ENCODE measurements around the gene OMP. TPM values are rescaled to one million over a fixed set of nuclear protein-coding genes. Genes with fewer than 3 reads are reported as not detected.

The OMP gene
- total RNA-seq, 1 donor from 2014 or later: 1.3 TPM

- Histone ChIP-seq H2AFZ (ENCODE audit: low read depth, low read length) (no peak overlapping the region), H3K9ac (ENCODE audit: low read length) (no peak overlapping the region), H3K9me3 (ENCODE audit: insufficient read depth, low read depth, low read length) (no peaks in the 10 kb centered on the region), H3K79me2 (ENCODE audit: insufficient read depth, low read length) (no peaks in the 10 kb centered on the region), H4K20me1 (ENCODE audit: insufficient read depth, low read length) (no peaks in the 10 kb centered on the region), H3K36me3 (ENCODE audit: insufficient read depth, low read length) (no peaks in the 10 kb centered on the region), H3K27ac (ENCODE audit: low read depth, low read length) (no peak overlapping the region), H3K27me3 (ENCODE audit: insufficient read depth, low read length) (peaks cover 7% of the 10 kb centered on the region), H3K4me3 (ENCODE audit: insufficient read depth, low read depth, low read length) (no peak overlapping the region), H3K4me2 (ENCODE audit: low read length) (no peak overlapping the region), H3K4me1 (ENCODE audit: insufficient read depth, low read length) (peaks cover 8% of the 10 kb centered on the region)
- Mint-ChIP-seq H3K27ac (ENCODE audit: unreplicated experiment) (no peak overlapping the region), H3K9me3 (ENCODE audit: unreplicated experiment) (no peaks in the 10 kb centered on the region), H3K27me3 (ENCODE audit: low read depth, unreplicated experiment) (peaks cover 65% of the 10 kb centered on the region), H3K4me3 (ENCODE audit: unreplicated experiment) (no peak overlapping the region), H3K36me3 (ENCODE audit: low read depth, unreplicated experiment) (no peaks in the 10 kb centered on the region), H3K4me1 (ENCODE audit: low read depth, unreplicated experiment) (peaks cover 4% of the 10 kb centered on the region)
- FAIRE-seq: no peak
- TF ChIP-seq, protein P1, sequence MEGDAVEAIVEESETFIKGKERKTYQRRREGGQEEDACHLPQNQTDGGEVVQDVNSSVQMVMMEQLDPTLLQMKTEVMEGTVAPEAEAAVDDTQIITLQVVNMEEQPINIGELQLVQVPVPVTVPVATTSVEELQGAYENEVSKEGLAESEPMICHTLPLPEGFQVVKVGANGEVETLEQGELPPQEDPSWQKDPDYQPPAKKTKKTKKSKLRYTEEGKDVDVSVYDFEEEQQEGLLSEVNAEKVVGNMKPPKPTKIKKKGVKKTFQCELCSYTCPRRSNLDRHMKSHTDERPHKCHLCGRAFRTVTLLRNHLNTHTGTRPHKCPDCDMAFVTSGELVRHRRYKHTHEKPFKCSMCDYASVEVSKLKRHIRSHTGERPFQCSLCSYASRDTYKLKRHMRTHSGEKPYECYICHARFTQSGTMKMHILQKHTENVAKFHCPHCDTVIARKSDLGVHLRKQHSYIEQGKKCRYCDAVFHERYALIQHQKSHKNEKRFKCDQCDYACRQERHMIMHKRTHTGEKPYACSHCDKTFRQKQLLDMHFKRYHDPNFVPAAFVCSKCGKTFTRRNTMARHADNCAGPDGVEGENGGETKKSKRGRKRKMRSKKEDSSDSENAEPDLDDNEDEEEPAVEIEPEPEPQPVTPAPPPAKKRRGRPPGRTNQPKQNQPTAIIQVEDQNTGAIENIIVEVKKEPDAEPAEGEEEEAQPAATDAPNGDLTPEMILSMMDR (IDR thresholded peaks at IDR 0.05; ENCODE audit: insufficient read depth, low read depth, low read length): no peak
- TF ChIP-seq EZH2 (IDR thresholded peaks at IDR 0.05; ENCODE audit: insufficient read depth, low read length): no peak
- DNase-seq (ENCODE audit: low read depth): no peak
Measured at GRCh38 chr11:77146261-77147035, 43.8 kb downstream of the OMP start.

DNA sequence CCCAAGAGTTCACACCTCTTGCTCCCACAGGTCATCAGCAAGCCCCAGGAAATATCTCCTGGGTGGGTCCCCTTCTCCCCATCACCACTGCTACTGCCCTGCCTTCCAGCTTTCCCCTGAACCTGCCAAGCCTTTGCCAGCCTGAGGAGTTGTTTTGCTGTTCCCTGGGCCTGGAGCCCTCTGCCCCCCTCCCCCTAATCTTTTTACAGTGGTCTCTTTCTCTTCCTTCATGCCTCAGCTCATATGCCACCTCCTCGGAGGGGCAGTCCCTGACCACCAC is 44.3 kb downstream of the OMP start:
- Mint-ChIP-seq H3K9me3 (ENCODE audit: unreplicated experiment) (no peaks in the 10 kb centered on the region), H3K4me3 (ENCODE audit: unreplicated experiment) (no peak overlapping the region), H3K36me3 (ENCODE audit: low read depth, unreplicated experiment) (no peaks in the 10 kb centered on the region), H3K27me3 (ENCODE audit: low read depth, unreplicated experiment) (peaks cover 69% of the 10 kb centered on the region), H3K4me1 (ENCODE audit: low read depth, unreplicated experiment) (peaks cover 4% of the 10 kb centered on the region), H3K27ac (ENCODE audit: unreplicated experiment) (no peak overlapping the region)
- H3K36me3 ChIP-seq (ENCODE audit: insufficient read depth, low read length): no peaks in the 10 kb centered on the region
- TF ChIP-seq, protein P1 (IDR thresholded peaks at IDR 0.05; ENCODE audit: insufficient read depth, low read depth, low read length): no peak
- TF ChIP-seq EZH2 (IDR thresholded peaks at IDR 0.05; ENCODE audit: insufficient read depth, low read length): no peak
- H4K20me1 ChIP-seq (ENCODE audit: insufficient read depth, low read length): no peaks in the 10 kb centered on the region
- H3K27me3 ChIP-seq (ENCODE audit: insufficient read depth, low read length): peaks cover 7% of the 10 kb centered on the region
- no peak overlapping the region for H3K4me2 ChIP-seq (ENCODE audit: low read length)
- no peak for DNase-seq (ENCODE audit: low read depth)
- H2AFZ ChIP-seq (ENCODE audit: low read depth, low read length): no peak overlapping the region
- no peaks in the 10 kb centered on the region for H3K79me2 ChIP-seq (ENCODE audit: insufficient read depth, low read length)
- H3K4me1 ChIP-seq (ENCODE audit: insufficient read depth, low read length): peaks cover 4% of the 10 kb centered on the region
- H3K9ac ChIP-seq (ENCODE audit: low read length): no peak overlapping the region
- H3K27ac ChIP-seq (ENCODE audit: low read depth, low read length): no peak overlapping the region
- no peaks in the 10 kb centered on the region for H3K9me3 ChIP-seq (ENCODE audit: insufficient read depth, low read depth, low read length)
- FAIRE-seq: no peak
- H3K4me3 ChIP-seq (ENCODE audit: insufficient read depth, low read depth, low read length): no peak overlapping the region

GRCh38 chr11:77147668-77148321 is 45.2 kb downstream of the OMP start:
- H3K36me3 Mint-ChIP-seq (ENCODE audit: low read depth, unreplicated experiment): peaks cover 2% of the 10 kb centered on the region
- H3K27me3 Mint-ChIP-seq (ENCODE audit: low read depth, unreplicated experiment): peaks cover 77% of the 10 kb centered on the region
- Histone ChIP-seq H4K20me1 (ENCODE audit: insufficient read depth, low read length) (no peaks in the 10 kb centered on the region), H2AFZ (ENCODE audit: low read depth, low read length) (peak overlapping the region; percentile 47), H3K36me3 (ENCODE audit: insufficient read depth, low read length) (no peaks in the 10 kb centered on the region), H3K27me3 (ENCODE audit: insufficient read depth, low read length) (peaks cover 7% of the 10 kb centered on the region), H3K4me3 (ENCODE audit: insufficient read depth, low read depth, low read length) (no peak overlapping the region), H3K27ac (ENCODE audit: low read depth, low read length) (no peak overlapping the region), H3K9ac (ENCODE audit: low read length) (peak overlapping the region; percentile 47), H3K79me2 (ENCODE audit: insufficient read depth, low read length) (no peaks in the 10 kb centered on the region), H3K9me3 (ENCODE audit: insufficient read depth, low read depth, low read length) (no peaks in the 10 kb centered on the region), H3K4me1 (ENCODE audit: insufficient read depth, low read length) (peaks cover 4% of the 10 kb centered on the region), H3K4me2 (ENCODE audit: low read length) (peak overlapping the region; percentile 80)
- no peak for DNase-seq (ENCODE audit: low read depth)
- no peak for FAIRE-seq
- H3K4me3 Mint-ChIP-seq (ENCODE audit: unreplicated experiment): peak overlapping the region; percentile 64
- TF ChIP-seq, protein P1 (IDR thresholded peaks at IDR 0.05; ENCODE audit: insufficient read depth, low read depth, low read length): no peak
- TF ChIP-seq EZH2 (IDR thresholded peaks at IDR 0.05; ENCODE audit: insufficient read depth, low read length): no peak
- peak overlapping the region; percentile 66 for H3K27ac Mint-ChIP-seq (ENCODE audit: unreplicated experiment)
- H3K4me1 Mint-ChIP-seq (ENCODE audit: low read depth, unreplicated experiment): peaks cover 10% of the 10 kb centered on the region
- no peaks in the 10 kb centered on the region for H3K9me3 Mint-ChIP-seq (ENCODE audit: unreplicated experiment)

Measured in astrocyte (in vitro differentiated cells and primary cell).